ENCODE data around the gene FLNA. TPM values are rescaled to one million over a fixed set of nuclear protein-coding genes. Genes with fewer than 3 reads are reported as not detected.

The FLNA gene
- polyA plus RNA-seq, 3 donors = 393 to 423 (median 399) TPM

DNA sequence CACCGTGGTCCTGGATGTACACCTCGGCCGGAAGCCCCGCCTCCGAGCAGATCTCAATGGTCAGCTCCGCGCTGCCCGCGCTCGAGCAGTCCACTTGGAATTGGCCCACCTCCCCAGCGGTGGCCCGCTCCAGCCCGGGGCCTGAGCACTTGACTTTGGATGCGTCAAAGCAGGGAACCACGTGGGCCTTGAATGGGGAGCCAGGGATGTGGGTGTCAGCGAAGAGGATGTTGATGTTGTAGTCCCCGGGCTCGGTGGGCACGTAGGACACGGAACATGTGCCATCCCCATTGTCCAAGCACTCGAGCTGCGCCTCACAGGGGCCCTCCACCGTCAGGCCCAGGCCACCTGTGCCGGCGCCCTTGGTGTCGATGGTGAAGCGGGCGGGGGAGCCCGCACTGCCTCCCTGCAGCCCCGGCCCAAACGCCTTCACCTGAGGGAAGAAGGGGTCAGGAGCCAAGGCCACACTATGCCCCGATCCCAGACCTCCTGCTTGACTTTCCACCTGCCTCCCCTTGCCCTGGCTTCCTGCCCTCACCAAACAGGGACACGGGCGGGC lies 14.2 kb downstream of the FLNA start:
- DNase-seq (ENCODE audit: low read depth in 3 of 3, low spot score in 2 of 3) = no peak

DNA sequence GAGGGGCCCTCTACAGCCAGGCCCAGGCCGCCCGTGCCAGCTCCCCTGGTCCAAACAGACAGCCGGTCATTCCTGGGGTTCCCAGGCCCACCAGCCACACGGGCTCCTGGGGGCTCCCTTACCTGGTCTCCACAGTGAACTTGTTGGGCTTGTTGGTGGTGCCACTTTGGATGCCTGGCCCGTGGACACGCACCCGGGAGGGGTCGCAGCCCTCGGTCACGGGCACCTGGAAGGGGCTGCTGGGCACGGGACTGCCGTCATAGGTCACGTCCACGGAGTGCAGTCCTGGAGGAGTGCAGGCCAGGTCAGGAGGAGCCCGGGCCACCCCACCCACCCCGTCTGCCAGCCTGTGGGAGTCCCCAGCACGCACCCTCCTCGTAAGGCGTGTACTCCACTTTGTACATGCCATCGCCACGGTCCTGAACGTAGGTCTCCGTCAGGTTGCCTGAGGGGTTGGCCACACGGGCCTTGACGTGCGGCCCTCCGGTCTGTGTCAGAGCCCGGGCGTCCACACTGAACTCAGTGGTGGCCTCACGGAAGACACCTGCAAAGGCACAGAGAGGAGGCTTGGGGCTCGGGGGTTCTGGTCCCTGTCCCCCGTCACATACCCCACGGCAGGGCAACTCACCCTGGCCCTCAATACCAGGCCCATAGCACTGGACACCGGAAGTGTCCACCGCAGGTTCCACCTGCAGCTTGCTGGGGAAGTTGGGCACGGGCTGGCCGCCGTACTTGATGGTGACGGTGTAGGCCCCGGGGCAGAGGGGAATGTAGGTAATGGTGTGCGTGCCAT lies 14.9 kb downstream of the FLNA start:
- no peak for DNase-seq (ENCODE audit: low read depth in 3 of 3, low spot score in 2 of 3)

DNA sequence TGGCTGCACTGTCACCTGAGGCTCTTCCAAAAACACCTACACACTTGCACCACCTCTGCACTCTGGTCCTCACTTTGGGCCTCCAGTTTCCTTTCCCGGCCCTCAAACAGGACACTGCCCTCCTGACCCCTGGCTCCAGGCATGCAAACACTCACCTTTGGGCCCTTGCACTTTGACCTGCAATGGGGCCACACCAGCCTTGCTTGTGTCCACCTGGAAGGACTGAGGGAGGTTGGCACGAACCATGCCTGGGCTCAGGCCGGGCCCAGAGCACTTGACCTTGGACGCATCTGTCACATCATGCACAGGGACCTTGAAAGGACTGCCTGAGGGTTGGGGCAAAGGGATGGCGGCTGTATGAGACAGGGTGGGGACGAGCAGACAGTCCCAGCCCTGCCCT lies 15.6 kb downstream of the FLNA start:
- DNase-seq (ENCODE audit: low read depth in 3 of 3, low spot score in 2 of 3) = no peak

- no peak for DNase-seq (ENCODE audit: low read depth in 3 of 3, low spot score in 2 of 3)
Observed at GRCh38 chrX:154358011-154358410, 16.4 kb downstream of the FLNA start.

GRCh38 chrX:154357205-154357604 lies 17.2 kb downstream of the FLNA start:
- DNase-seq (ENCODE audit: low read depth in 3 of 3, low spot score in 2 of 3) = no peak

- DNase-seq (ENCODE audit: low read depth in 3 of 3, low spot score in 2 of 3) = no peak
Observed at GRCh38 chrX:154356596-154356995, 17.8 kb downstream of the FLNA start.

GRCh38 chrX:154355776-154356140 lies 18.7 kb downstream of the FLNA start:
- no peak for DNase-seq (ENCODE audit: low read depth in 3 of 3, low spot score in 2 of 3)

DNA sequence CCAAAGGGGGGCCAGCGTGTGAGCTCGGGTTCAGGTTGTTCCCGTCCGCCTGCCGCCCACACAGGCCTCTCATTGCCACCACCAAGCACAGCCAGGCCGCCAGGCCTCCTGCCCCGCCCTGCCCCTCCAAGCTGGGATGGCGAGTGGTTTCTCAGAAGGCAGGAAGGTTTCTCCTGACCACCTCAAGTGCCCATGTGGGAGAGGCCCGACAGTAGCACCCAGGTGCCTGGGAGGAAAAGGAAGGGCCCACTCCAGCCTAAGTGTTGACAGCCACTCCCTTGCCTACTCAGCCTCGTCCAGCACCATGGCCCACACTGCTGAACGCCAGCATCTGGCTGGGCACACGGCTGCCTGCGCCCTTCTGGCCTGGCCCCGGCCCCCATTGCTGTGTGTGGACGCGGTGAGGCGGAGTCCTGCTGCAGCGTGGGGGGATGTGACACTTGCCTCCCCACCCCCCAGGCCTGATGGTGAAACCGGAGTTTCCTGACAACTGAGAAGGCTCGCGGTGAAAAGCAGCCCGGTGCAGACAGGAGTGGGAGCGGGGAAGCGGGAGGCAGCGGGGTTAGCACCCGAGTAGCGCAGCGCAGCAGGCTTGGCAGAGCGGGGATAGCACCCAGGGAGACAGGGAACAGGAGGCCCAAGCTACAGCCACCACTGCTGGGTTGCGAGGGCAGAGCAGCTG lies 19.2 kb downstream of the FLNA start:
- no peak for DNase-seq (ENCODE audit: low read depth in 3 of 3, low spot score in 2 of 3)

DNA sequence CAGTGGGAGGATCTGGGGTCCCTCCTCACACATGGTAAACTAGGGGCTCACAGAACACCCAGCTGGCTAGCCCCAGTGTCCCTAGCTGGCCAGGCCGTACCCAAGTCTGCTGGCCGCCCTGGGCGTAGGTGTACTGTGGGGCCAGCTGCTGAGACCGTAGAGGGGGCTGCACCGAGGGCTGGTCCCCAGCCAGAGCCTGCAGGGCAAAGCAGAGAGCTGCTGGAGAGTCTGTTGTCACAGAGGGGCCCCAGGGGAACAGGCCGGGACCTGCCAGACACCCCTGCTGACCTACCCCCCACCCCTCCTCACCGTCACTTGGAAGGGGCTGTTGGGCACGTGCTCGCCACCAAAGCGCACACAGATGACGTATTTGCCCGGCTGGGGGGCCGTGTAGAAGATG lies 19.9 kb downstream of the FLNA start:
- no peak for DNase-seq (ENCODE audit: low read depth in 3 of 3, low spot score in 2 of 3)

DNA sequence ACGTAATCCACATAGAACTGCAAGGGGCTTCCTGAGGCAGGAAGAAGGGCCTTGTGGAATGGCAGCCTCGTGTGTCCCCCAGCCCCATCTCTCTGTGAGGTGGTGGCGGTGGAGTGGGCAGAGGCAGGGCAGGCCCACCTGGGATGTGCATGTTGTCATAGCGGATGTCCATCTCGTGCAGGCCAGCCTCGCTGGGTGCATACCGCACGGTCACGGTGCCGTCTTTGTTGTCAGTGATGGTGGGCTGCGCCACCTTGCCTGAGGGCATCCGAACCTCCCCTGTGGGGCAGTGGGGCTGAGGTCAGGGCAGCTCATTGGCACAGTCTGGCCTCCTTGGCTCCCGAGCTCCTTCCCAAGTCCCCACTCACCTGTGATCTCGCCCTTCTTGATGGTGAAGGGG lies 20.4 kb downstream of the FLNA start:
- no peak for DNase-seq (ENCODE audit: low read depth in 3 of 3, low spot score in 2 of 3)

- DNase-seq (ENCODE audit: low read depth in 3 of 3, low spot score in 2 of 3) = no peak
Observed at GRCh38 chrX:154353172-154353843, 21.1 kb downstream of the FLNA start.

DNA sequence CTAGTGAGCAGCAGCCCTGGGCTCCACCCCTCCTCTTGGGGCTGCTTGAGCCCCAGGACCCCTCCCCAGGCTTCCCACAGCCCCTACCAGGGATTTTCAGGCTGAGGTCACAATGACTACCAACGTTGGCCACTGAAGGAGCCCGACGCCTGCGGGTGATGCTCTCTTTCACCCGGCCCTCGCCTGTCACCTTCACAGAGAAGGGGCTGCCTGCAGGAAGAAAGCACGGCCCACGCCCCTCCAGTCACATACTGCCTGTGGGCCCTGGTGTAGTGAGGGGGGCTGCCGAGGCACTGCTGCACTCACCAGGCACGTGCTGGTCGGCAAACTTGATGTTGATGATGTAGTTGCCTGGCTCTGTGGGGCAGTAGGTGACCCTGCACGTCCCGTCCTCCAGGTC lies 22.0 kb downstream of the FLNA start:
- no peak for DNase-seq (ENCODE audit: low read depth in 3 of 3, low spot score in 2 of 3)

GRCh38 chrX:154352012-154352401 lies 22.4 kb downstream of the FLNA start:
- DNase-seq (ENCODE audit: low read depth in 3 of 3, low spot score in 2 of 3) = no peak

DNA sequence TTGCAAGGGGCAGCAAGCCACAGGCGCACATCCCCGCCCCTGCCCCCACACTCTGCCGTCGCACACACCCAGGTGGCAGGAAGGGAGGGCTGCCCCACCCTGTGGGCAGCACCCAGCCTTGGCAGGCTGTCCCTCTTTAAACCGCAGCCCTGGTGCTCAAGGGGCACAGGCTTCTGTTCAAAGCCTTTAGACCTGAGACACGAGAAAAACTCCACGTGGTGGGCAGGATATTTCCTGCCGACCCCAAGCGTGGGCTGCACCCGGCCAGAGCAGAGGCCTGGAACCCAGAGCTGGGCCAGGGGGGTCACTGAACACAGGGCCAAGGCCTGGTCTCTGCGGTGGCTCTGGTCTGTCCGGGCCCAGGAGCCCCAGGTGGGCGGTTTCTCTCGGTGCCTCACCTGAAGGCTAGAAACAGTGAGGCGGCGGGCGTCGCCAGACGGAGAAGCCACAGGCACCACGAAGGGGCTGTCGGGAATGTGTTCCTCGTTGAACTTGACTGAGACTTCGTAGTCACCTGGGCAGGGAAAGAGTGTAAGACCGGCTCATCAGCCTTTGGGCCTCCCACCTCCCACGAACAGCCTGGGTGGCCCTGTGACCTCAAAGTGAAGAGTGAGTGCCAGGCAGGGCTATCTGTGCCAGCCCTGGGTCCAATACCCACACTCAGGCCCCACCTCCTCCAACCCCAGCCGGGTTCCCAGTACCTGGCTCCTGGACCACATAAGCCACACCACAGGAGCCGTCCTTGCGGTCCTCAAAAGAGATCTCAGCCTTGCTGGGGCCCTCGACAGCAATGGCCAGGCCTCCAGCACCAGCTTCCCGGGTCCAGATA lies 23.0 kb downstream of the FLNA start:
- no peak for DNase-seq (ENCODE audit: low read depth in 3 of 3, low spot score in 2 of 3)

- DNase-seq (ENCODE audit: low read depth in 3 of 3, low spot score in 2 of 3) = no peak
Observed at GRCh38 chrX:154350429-154351182, 23.8 kb downstream of the FLNA start.

- no peak for DNase-seq (ENCODE audit: low read depth in 3 of 3, low spot score in 2 of 3)
Observed at GRCh38 chrX:154349979-154350378, 24.5 kb downstream of the FLNA start.

DNA sequence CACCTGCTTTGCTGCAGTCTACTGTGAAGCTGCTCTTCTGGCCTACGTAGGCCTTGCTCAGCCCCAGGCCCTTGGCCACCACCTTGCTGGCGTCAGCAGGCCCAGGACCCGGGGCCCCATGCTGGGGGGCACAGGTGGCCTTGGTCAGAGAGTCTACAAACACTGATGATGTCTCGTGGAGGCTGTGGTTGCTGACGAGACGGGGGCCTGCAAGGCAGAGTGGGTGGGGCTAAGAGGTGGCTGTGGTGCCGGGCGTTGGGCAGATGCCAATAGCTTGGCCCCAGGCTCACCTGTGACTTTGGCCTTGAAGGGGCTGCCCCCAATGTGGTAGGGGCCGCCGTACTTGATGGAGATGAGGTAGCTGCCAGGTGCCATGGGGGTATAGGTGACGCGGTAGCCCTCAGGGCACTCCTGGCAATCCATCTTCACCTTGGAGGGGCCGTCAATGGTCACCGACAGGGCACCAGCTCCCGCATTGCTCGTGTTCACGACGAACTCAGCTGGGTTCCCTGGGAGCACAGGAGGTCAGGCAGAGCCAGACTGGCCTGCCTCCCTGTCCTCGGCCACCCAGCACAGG lies 25.0 kb downstream of the FLNA start:
- no peak for DNase-seq (ENCODE audit: low read depth in 3 of 3, low spot score in 2 of 3)

DNA sequence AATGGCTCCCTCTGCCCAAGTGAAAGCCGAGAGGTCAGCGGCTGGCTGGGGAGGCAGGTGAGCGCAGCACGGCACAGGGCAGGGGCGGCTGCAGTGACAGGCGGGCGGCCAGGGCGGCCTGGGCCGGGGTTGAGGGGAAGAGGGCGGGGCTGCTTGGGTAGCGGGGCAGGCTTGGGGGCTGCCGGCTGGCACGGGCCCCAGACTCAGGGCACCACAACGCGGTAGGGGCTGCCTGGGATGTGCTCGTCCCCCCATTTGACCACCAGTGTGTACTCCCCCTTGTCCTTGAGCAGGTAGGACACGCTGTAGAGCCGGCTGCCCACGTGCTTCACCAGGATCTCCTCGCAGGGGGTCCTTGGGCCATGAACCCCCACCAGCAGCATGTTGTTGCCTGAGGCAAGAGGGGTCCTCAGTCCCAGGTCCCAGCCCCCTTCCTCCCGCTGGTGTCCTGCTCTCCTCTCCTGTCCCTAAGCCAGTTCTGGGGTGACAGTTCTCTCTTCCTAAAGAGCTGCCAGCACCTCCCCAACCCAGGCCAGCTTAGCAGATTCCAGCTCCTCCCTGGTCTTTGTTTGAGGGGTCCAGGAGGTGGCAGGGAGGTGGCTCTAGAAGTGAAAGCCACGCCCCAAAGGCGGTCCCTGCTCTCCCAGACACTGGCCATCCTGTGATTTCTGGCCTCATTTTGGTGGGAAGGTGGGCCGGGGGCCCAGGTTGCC lies 25.6 kb downstream of the FLNA start:
- DNase-seq (ENCODE audit: low read depth in 3 of 3, low spot score in 2 of 3) = no peak

DNA sequence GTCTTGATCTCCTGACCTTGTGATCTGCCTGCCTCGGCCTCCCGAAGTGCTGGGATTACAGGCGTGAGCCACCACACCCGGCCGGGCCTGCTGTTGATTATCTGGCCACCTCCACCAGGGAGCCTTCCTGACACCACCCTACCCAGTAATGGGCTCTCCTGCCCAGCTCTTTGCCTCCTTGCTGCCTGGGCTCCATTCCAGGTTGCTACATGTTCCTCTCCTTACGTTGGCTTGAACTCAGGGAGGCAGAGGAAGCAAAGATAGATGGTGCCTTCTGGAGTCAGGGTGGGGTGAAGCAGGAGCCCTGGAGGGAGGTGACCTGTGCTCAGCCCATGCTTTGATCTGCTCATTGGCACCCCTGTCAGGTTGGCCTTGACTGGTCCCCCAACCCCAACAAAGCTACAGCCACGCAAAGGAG lies 26.3 kb downstream of the FLNA start:
- DNase-seq (ENCODE audit: low read depth in 3 of 3, low spot score in 2 of 3) = no peak

All from right renal cortex interstitium (tissue), 3 donors.